ENCODE data around the gene XPNPEP3. TPM values are rescaled to one million over a fixed set of nuclear protein-coding genes. Genes with fewer than 3 reads are reported as not detected.

Gene XPNPEP3
- total RNA-seq, 1 donor from 2014 or later: 16.1 TPM

DNA sequence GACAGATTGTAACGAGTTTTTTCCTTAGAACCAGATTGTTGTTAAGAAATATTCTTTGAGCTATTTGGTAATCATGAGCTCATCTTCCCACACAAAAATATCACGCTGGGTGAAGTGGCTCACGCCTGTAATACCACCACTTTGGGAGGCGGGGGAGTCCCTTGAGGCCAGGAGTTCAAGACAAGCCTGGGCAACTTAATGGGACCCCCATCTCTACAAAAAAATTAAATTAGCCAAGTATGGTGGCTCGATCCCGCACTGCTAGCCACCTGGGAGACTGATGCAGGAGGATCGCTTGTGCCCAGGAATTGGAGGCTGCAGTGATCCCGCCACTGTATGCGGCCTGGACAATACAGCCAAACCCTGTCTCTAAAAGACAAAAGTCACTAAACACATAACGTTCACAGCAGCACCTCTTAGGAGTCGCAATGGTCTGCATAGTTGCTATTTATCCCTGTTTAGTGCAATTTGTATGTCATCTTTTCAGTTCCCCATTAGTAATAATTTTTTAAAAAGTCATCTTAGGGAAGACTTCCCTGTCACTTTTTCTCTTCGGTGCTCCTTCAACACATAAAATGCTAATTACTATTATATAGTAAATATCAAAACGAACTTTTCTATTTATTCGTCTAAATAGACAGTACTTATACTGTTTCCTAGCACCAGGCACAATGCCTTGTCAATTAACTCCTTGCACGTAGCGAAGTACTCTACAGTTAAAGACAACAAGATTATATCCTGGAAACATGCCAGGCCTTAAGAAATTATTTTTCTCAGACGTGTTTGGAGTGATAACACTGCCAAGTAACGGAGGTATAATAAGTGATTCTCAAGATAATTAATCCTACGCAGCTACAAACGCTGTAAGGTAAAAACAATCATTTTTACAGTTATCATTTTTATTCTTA, 1.6 kb upstream of the XPNPEP3 start:
- no peak for DNase-seq (ENCODE audit: low read depth)
- TF ChIP-seq CTCF (IDR thresholded peaks at IDR 0.05; ENCODE audit: insufficient read depth, low read length, poor library complexity, severe bottlenecking): no peak
- H3K27me3 ChIP-seq (ENCODE audit: control insufficient read depth, insufficient read depth, low read length): no peaks in the 10 kb centered on the region
- H3K4me3 ChIP-seq (ENCODE audit: low read depth, low read length): peak overlapping the region; percentile 97
- H3K36me3 ChIP-seq (ENCODE audit: control insufficient read depth, insufficient read depth, low read length): no peaks in the 10 kb centered on the region

DNA sequence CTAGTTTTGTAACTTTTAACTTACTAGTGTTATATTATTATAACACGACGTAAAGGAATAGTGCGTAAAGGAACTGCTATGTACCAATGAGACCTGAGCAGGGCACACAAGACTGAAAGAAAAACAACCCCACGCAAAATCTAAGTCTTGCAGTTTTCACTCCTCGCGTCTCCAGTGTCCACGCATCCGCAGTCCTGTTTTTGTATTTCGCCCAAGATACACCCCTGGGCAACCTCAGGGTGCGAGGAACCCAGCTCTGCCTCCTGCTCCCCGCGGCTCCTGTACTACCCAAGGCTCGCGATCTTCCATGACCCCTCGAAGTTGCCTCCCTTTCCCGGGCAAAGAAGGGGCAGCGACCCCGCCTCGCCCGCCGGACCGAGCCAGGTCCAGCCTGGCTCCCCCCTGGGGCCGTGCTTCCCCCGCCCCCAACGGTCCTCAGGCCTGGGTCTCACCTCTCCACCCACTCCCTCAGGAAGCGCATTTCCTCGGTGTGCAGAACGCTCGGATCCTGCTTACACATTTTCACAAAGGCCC, 902 bp upstream of the XPNPEP3 start:
- Histone ChIP-seq H3K36me3 (ENCODE audit: control insufficient read depth, insufficient read depth, low read length) (no peaks in the 10 kb centered on the region), H3K27me3 (ENCODE audit: control insufficient read depth, insufficient read depth, low read length) (no peaks in the 10 kb centered on the region), H3K4me3 (ENCODE audit: low read depth, low read length) (peak overlapping the region; percentile 97)
- TF ChIP-seq CTCF (IDR thresholded peaks at IDR 0.05; ENCODE audit: insufficient read depth, low read length, poor library complexity, severe bottlenecking): no peak
- DNase-seq (ENCODE audit: low read depth): no peak

DNA sequence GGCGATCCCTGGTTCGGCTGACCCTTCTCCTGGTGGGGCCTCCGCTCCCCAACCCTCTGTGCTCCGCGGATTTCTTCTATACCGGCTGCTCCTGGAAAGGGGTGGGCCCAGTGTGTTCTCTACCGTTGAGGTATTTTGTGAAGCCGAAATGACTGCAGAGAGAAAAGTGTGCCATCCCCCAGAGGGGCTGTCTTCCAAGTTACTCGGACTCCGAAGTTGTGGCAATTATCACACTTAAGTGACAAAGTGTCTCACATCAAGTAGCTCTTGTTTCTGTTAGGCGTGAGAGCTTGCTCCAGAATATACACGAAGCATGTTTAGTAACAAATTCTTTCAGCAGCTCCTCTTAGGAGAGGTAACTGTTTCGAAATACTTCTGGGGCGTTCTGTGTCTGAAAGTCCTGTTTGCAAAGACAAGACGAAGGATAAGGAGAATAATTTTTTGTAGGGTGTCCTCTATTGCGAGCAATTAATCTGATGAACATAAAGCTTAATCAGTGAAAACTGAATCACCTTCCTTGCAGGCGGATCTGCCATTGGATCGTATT, 434 bp downstream of the XPNPEP3 start:
- Histone ChIP-seq H3K36me3 (ENCODE audit: control insufficient read depth, insufficient read depth, low read length) (peaks cover 1% of the 10 kb centered on the region), H3K27me3 (ENCODE audit: control insufficient read depth, insufficient read depth, low read length) (no peaks in the 10 kb centered on the region), H3K4me3 (ENCODE audit: low read depth, low read length) (peak overlapping the region; percentile 97)
- DNase-seq (ENCODE audit: low read depth): no peak
- no peak for TF ChIP-seq CTCF (IDR thresholded peaks at IDR 0.05; ENCODE audit: insufficient read depth, low read length, poor library complexity, severe bottlenecking)

- Histone ChIP-seq H3K36me3 (ENCODE audit: control insufficient read depth, insufficient read depth, low read length) (peaks cover 1% of the 10 kb centered on the region), H3K4me3 (ENCODE audit: low read depth, low read length) (no peak within 1 kb of the TSS), H3K27me3 (ENCODE audit: control insufficient read depth, insufficient read depth, low read length) (no peaks in the 10 kb centered on the region)
- DNase-seq (ENCODE audit: low read depth): no peak
- no peak for TF ChIP-seq CTCF (IDR thresholded peaks at IDR 0.05; ENCODE audit: insufficient read depth, low read length, poor library complexity, severe bottlenecking)
Measured at GRCh38 chr22:40862013-40862412, 5.1 kb downstream of the XPNPEP3 start, which contains the start of gene DNAJB7. TSS of gene DNAJB7 (minus strand) at chr22:40862113. CDS start at chr22:40861994, 119 bp downstream.

GRCh38 chr22:40862537-40862936, 5.6 kb downstream of the XPNPEP3 start:
- DNase-seq (ENCODE audit: low read depth): no peak
- no peaks in the 10 kb centered on the region for H3K27me3 ChIP-seq (ENCODE audit: control insufficient read depth, insufficient read depth, low read length)
- peaks cover 1% of the 10 kb centered on the region for H3K36me3 ChIP-seq (ENCODE audit: control insufficient read depth, insufficient read depth, low read length)
- no peak for TF ChIP-seq CTCF (IDR thresholded peaks at IDR 0.05; ENCODE audit: insufficient read depth, low read length, poor library complexity, severe bottlenecking)
- no peak overlapping the region for H3K4me3 ChIP-seq (ENCODE audit: low read depth, low read length)

All from kidney epithelial cell (primary cell).